Measurements from ENCODE around the gene PRPF39. TPM values are rescaled to one million over a fixed set of nuclear protein-coding genes. Genes with fewer than 3 reads are reported as not detected.
A peak's percentile ranks its signal among the peaks of the same experiment; 100 is the strongest.
"Not testable (repeated sequence)": the region's sequence is repeated elsewhere in the genome, so short reads cannot be mapped to it uniquely, and the experiment has no call there.

Gene PRPF39
- total RNA-seq (2014; rRNA removed; shearing (Covaris generic)): 21.5 and 27.1 TPM in 2 replicates
- 90.1 and 116 TPM in 2 replicates for polyA plus RNA-seq (2014; cell fraction: nucleus; rRNA removed)

GRCh38 chr14:45083976-45084722 is at the start of gene PRPF39:
Gene PRPF39, plus strand, starts transcription at chr14:45084116. Its CDS starts 11,124 bp downstream, at chr14:45095240.
- DNase-seq (ENCODE audit: extremely low read depth, low read depth): peak; percentile 93

- no peak for DNase-seq (ENCODE audit: extremely low read depth, low read depth)
Measured at GRCh38 chr14:45034730-45035129, 49.2 kb upstream of the PRPF39 start.

- no peak for DNase-seq (ENCODE audit: extremely low read depth, low read depth)
Measured at GRCh38 chr14:45038256-45038655, 45.7 kb upstream of the PRPF39 start.

GRCh38 chr14:45038865-45039264 is 45.1 kb upstream of the PRPF39 start:
- no peak for DNase-seq (ENCODE audit: extremely low read depth, low read depth)

GRCh38 chr14:45039390-45039789 is 44.5 kb upstream of the PRPF39 start:
- DNase-seq (ENCODE audit: extremely low read depth, low read depth): no peak

GRCh38 chr14:45041641-45042040 is 42.3 kb upstream of the PRPF39 start:
- no peak for DNase-seq (ENCODE audit: extremely low read depth, low read depth)

GRCh38 chr14:45044638-45045037 is 39.3 kb upstream of the PRPF39 start:
- no peak for DNase-seq (ENCODE audit: extremely low read depth, low read depth)

- DNase-seq (ENCODE audit: extremely low read depth, low read depth): no peak
Measured at GRCh38 chr14:45048385-45048784, 35.5 kb upstream of the PRPF39 start.

GRCh38 chr14:45051180-45051579 is 32.7 kb upstream of the PRPF39 start:
- no peak for DNase-seq (ENCODE audit: extremely low read depth, low read depth)

GRCh38 chr14:45051896-45052295 is 32.0 kb upstream of the PRPF39 start:
- DNase-seq (ENCODE audit: extremely low read depth, low read depth): no peak

- DNase-seq (ENCODE audit: extremely low read depth, low read depth): no peak
Measured at GRCh38 chr14:45057349-45057748, 26.6 kb upstream of the PRPF39 start.

GRCh38 chr14:45057881-45058364 is 26.0 kb upstream of the PRPF39 start:
- DNase-seq (ENCODE audit: extremely low read depth, low read depth): no peak

GRCh38 chr14:45060551-45060950 is 23.4 kb upstream of the PRPF39 start:
- no peak for DNase-seq (ENCODE audit: extremely low read depth, low read depth)

GRCh38 chr14:45065540-45065939 is 18.4 kb upstream of the PRPF39 start:
- no peak for DNase-seq (ENCODE audit: extremely low read depth, low read depth)

- DNase-seq (ENCODE audit: extremely low read depth, low read depth): no peak
Measured at GRCh38 chr14:45065956-45066355, 18.0 kb upstream of the PRPF39 start.

GRCh38 chr14:45066667-45067066 is 17.2 kb upstream of the PRPF39 start:
- no peak for DNase-seq (ENCODE audit: extremely low read depth, low read depth)

GRCh38 chr14:45068396-45068795 is 15.5 kb upstream of the PRPF39 start:
- DNase-seq (ENCODE audit: extremely low read depth, low read depth): no peak

GRCh38 chr14:45070215-45070614 is 13.7 kb upstream of the PRPF39 start:
- DNase-seq (ENCODE audit: extremely low read depth, low read depth): no peak

- DNase-seq (ENCODE audit: extremely low read depth, low read depth): no peak
Measured at GRCh38 chr14:45072126-45072525, 11.8 kb upstream of the PRPF39 start.

- DNase-seq (ENCODE audit: extremely low read depth, low read depth): no peak
Measured at GRCh38 chr14:45073231-45073879, 10.6 kb upstream of the PRPF39 start.

GRCh38 chr14:45078323-45078722 is 5.6 kb upstream of the PRPF39 start:
- DNase-seq (ENCODE audit: extremely low read depth, low read depth): no peak

- DNase-seq (ENCODE audit: extremely low read depth, low read depth): not testable (repeated sequence)
Measured at GRCh38 chr14:45080416-45080968, 3.4 kb upstream of the PRPF39 start.
